DMS 273 treated with DMSO at 0.1 percent for 48 hours (cell line): ENCODE data around the gene DNAJC8.
A peak's percentile ranks its signal among the peaks of the same experiment; 100 is the strongest.

Experiments used
- DNase-seq: peaks from one replicate; lab custom pipeline; 2025; lab: John Stamatoyannopoulos, UW

DNAJC8 gene

DNA sequence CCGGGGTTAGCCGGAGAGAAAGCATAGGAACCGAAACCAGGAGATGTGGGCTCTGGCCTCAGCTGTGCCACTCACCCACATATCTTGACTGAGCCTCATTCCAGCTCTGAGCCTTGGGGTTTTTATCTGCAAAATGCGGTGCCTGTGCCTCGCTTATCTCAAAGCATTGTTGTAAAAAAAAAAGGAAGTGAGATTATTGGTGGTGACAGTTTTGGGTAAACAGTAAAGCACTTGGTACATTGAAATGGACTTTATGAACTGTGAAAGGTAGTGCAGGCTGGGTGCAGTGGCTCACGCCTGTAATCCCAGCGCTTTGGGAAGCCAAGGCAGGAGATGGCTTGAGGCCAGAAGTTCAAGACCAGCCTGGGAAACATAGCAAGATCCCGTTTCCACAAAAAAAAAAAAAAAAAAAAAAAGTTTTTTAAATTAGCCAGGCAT is 60.1 kb downstream of the DNAJC8 start:
- no peak for DNase-seq

DNA sequence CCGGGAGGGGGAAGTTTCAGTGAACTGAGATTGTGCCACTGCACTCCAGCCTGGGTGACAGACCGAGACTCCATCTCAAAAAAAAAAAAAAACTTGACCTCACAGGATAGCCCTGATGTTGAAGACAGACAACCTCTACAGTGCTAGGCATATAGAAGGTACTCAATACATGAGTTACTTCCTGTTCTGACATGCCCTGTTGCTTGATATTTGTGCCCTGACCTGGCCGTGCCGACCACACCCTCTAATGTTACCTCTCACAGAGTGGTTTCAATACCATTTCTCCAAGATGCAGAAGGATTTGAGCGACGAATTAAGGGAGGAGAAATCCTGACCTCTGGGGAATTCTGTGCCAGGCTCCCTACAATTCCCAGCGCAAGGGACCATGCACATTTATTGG is 61.6 kb downstream of the DNAJC8 start:
- DNase-seq, result no peak

DNA sequence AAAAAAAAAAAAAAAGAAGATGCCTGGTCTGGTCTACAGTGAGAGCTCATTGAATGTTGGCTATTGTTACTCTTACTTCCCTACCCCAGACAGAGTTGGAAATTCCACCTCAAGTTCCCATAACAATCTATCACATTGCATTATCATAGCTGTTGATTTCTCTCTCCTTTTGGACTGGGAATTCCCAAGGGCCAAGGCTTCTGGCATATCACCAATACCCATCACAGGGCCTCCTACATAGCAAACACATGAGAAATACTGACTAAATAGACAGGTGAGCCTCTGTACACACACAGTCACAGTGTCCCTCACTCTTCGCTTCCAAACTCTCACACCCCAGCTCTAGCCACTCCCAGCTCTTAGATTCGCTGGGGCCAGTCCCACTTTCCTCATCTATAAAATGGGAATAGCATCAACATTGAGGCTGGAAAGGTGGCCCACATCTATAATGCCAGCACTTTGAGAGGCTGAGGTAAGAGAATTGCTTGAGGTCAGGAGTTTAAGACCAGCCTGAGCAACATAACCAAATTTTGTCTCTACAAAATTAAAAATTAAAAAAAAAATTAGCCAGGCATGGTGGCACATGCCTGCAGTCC is 62.7 kb downstream of the DNAJC8 start:
- DNase-seq, result no peak

DNA sequence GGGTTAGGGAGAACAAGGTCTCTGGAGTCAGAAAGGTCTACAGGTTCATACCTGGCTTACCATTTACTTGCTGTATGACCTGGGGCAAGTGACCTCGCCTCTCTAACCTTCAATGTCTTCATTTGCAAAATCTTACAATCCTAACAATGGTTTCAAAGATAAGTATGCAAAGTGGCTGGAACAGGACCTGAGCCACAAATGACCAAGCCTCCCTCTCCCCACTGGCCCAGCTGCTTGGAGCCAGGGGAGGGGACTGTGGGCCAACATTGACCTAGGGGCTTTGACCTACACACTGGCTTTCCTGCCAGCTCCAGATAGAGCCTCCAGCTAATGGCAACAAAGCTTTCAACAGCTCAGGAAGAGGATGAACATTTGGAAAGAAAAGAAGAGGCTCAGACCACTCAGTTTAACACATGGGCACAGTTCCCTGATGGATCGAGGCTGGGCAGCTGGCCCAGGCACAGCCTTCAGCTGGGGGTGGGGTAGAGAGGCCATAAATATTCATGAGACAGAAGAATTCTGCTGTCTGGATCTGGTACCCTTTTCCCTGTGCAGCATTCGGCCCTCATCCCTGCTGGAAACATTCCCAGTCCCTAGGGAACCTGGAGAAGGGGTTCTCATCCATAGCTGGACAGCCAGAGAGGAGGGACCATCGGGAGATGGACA is 69.2 kb downstream of the DNAJC8 start:
- peak; percentile 47 for DNase-seq

DNA sequence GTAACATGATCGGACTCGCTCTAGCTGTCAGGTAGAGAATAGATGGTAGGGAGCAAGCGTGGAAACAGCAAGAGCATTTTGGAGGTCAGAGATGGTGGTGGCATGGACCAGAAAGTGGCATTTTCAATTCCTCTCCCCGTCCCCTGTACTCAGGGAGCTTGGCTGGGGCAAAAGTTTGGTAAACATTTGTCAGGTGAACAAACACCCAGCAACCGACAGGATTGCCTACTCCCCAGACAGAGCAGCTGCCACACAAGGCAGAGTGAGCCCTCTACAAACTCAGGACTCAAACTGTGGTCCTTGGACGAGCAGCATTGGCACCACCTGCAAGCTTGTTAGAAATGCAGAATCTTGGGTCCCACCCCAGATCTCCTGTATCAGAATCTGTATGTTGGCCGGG is 70.7 kb downstream of the DNAJC8 start:
- no peak for DNase-seq

DNA sequence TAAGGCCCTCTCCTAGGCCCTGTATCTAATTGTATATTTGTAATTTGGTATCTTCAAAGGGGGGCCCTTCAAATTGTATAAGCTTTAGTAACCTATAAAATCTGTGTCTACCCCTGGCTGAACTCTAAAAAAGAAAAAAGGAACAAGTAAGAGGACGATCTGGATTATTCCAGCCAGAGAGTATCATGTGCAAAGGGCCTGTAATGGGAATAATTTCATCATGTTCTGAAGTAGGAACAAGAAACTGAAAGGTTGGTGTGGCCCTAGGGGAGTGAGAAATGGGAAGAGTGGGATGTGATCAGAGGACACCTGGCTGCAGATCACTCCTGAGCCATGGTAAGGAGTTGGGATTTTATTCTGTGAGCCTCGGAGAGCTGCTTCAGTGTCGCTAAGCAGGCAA is 71.1 kb downstream of the DNAJC8 start:
- no peak for DNase-seq

DNA sequence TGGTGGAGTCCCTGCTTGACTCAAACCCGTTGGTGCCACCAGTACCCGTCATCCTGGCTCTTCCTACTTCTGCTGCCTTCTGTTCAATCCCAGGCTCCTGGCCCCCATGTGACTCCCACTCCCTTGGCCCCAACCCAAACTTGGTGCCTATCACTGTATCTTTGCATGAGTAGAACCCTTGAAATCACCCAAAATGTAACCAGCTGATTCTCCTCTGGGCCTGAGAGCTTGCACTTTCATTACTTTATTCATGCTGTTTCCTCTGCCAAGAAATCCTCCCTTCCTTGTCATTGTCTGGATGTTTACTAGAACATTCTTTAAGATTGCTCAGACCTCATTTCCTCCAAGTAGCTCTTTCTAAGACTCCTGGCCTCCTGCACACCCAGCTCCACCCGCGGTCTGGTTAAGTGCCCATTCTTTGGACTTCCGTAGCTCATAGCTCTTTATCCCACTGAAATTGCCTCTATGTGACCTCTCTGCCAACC is 72.0 kb downstream of the DNAJC8 start:
- DNase-seq, result no peak

DNA sequence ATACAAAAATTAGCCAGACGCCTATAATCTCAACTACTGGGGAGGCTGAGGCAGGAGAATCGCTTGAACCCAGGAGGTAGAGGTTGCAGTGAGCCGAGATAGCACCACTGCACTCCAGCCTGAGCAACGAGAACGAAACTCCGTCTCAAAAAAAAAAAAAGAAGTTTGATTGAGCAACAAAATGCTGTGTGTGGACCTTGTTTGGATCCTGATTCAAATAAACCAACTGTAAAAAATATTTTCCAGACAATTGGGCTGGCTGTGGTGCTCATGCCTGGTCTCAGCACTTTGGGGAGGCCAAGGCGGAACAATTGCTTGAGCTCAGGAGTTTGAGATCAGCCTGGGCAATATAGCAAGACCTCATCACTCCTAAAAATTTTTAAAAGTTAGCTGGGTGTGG is 73.1 kb downstream of the DNAJC8 start:
- no peak for DNase-seq

DNA sequence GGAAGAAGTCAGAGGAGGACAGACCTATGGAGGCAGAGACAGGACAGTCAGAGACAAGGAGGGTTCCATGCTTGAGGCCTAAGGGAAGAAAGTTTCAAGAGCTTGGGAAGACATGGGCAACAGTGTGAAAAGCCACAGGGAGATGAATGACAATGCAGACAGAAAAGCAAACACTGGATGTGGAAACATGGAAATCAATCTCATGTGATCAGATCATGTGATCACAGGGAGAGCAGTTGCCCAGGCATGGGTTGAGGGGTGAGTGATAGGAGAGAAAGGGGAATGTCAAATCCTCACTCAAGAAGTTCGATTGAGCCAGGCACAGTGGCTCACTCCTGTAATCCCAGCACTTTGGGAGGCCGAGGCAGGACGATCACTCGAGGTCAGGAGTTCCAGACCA is 73.6 kb downstream of the DNAJC8 start:
- no peak for DNase-seq

DNA sequence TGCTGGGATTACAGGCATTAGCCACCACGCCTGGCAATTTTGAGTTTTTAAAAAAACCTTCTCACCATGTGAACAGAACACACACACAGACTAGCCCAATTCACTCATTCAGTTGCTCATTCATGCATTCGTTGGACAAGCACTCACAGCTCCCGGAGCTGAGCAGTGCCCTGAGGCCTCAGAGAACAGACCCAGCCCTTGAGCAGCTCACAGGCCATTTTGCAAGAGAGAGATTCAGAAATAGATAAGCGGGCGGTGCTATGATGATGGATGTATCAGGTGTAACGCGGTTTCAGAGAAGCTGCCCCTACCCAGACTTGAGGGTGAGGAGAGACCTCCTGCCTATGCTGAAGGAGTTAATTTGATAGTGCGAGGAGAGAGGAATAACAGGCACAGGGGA is 74.9 kb downstream of the DNAJC8 start:
- no peak for DNase-seq

DNA sequence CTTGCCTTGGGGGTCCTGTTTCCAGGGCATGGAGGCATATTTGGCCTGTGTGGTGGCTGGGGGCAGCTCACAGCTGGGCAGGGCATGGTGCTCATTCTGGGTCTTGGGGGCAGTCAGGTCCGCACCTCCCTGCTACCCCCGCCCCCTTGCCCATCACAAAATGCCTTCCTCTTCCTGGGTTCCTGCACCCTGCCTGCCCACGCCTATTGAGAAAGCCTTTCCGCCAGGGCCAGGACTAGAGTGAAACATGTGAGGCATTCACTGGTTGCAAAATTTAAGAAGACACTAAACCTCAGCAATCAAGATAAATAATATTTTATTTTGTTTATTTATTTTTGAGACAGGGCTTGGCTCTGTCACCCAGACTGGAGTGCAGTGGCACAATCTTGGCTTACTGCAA is 76.0 kb downstream of the DNAJC8 start:
- DNase-seq, result no peak

DNA sequence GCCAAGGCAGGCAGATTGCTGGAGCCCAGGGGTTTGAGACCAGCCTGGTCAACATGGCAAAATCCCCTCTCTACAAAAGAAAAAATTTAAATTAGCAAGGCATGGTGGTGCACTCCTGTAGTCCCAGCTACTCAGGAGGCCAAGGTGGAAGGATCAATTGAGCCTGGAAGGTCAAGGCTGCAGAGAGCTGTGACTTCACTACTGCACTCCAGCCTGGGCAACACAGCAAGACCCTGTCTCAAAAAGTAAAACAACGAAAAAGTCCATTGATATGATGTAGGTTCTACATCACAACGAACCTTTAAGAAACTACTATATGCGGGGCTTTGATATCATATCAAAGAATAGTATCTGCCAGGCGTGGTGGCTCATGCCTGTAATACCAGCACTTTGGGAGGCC is 77.2 kb downstream of the DNAJC8 start:
- no peak for DNase-seq

DNA sequence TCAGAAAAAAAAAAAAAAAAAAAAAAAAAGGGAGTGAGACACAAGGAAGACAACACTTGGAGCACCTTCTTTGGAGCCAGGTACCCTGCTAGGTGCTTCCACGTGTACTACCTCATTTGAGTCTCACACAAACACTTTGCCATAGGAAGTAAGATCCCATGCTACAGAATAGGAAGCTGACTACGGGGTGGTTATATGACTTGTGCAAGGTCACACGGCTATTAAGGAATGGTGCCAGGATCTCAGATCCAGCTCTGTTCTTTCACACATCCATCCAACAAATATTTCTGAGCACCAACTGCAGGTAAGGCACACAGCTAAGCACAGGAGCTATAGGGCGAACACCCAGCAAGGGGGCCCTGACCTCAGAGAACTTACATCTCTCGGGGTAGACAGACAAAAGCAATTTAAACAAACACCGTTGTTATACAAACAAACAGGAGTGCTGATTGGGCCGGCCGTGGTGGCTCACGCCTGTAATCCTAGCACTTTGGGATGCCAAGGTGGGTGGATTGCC is 78.7 kb downstream of the DNAJC8 start:
- no peak for DNase-seq
